Measurements from ENCODE around the gene ZNF133.

DNA sequence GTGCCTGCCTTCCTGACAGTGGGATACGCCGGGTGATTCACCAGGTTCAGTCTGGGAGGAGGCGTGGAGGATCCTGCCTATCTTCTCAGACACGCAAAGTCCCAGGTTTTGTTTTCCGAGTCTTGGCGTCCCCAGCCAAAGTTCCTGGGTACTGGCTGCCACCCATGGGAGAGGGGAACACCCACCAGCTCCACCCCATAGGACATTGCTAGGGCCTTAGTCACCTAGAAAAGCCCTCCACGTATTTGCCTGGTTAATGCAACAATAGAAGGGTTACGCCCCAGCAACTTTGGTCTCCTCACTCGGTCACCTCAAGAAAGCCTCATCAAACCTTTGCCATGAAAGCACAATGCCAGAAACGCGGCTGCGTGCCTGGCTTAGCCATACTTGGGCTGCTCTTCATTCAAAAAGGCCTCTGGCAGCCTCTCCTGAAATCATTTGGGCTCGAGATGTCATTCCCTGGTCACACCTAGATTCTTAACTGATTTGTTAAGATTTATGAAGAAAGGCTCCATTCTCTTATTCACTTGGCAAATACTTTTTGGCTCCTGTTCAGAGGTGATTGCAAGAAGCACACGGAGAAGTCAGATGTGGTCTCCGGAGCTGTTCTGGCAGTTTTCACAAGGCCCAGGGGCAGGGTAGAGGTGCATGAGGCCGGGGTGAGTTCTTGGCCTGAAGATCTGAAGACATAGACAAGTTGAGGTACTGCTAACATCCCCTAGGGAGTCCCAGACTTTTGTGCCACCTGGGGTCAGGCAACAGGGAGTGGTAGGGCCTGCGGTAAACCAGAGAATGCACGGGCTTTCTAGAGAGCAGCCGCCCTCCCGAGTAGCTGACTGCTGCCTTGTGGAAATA is 35.5 kb upstream of the ZNF133 start:
- TF ChIP-seq, protein P1, sequence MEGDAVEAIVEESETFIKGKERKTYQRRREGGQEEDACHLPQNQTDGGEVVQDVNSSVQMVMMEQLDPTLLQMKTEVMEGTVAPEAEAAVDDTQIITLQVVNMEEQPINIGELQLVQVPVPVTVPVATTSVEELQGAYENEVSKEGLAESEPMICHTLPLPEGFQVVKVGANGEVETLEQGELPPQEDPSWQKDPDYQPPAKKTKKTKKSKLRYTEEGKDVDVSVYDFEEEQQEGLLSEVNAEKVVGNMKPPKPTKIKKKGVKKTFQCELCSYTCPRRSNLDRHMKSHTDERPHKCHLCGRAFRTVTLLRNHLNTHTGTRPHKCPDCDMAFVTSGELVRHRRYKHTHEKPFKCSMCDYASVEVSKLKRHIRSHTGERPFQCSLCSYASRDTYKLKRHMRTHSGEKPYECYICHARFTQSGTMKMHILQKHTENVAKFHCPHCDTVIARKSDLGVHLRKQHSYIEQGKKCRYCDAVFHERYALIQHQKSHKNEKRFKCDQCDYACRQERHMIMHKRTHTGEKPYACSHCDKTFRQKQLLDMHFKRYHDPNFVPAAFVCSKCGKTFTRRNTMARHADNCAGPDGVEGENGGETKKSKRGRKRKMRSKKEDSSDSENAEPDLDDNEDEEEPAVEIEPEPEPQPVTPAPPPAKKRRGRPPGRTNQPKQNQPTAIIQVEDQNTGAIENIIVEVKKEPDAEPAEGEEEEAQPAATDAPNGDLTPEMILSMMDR (conservative IDR thresholded peaks at IDR 0.05; ENCODE audit: low read length) = no peak
- TF ChIP-seq EZH2phosphoT487 (IDR thresholded peaks at IDR 0.05; ENCODE audit: borderline replicate concordance, low read depth, low read length) = no peak

All from OCI-LY7 (cell line).